ENCODE results near the gene TUSC7.

TUSC7 gene

GRCh38 chr3:116678853-116679252 is 30.7 kb upstream of the TUSC7 start:
- TF ChIP-seq CTCF (conservative IDR thresholded peaks at IDR 0.05), result no peak
- H3K27ac ChIP-seq, result no peak overlapping the region

- TF ChIP-seq CTCF (conservative IDR thresholded peaks at IDR 0.05), result no peak
- no peak overlapping the region for H3K27ac ChIP-seq
Measured at GRCh38 chr3:116691041-116691440, 18.5 kb upstream of the TUSC7 start.

GRCh38 chr3:116701070-116701469 is 8.5 kb upstream of the TUSC7 start:
- H3K27ac ChIP-seq, result no peak overlapping the region
- TF ChIP-seq CTCF (conservative IDR thresholded peaks at IDR 0.05), result no peak

- TF ChIP-seq CTCF (conservative IDR thresholded peaks at IDR 0.05), result no peak
- no peak overlapping the region for H3K27ac ChIP-seq
Measured at GRCh38 chr3:116702334-116702733, 7.2 kb upstream of the TUSC7 start.

GRCh38 chr3:116707531-116707930 is 2.0 kb upstream of the TUSC7 start:
- no peak overlapping the region for H3K27ac ChIP-seq
- TF ChIP-seq CTCF (conservative IDR thresholded peaks at IDR 0.05), result no peak

- no peak for TF ChIP-seq CTCF (conservative IDR thresholded peaks at IDR 0.05)
- H3K27ac ChIP-seq, result no peak overlapping the region
Measured at GRCh38 chr3:116716490-116716889, 6.9 kb downstream of the TUSC7 start.

GRCh38 chr3:116717566-116717965 is 8.0 kb downstream of the TUSC7 start:
- no peak for TF ChIP-seq CTCF (conservative IDR thresholded peaks at IDR 0.05)

GRCh38 chr3:116728454-116728853 is 18.9 kb downstream of the TUSC7 start:
- no peak for TF ChIP-seq CTCF (conservative IDR thresholded peaks at IDR 0.05)
- H3K27ac ChIP-seq, result no peak overlapping the region

More at GRCh38 chr3:116717566-116717965, 8.0 kb downstream of the TUSC7 start:
- H3K27ac ChIP-seq, result no peak overlapping the region
